WTC11 (cell line): ENCODE results near the gene OR6K3. TPM values are rescaled to one million over a fixed set of nuclear protein-coding genes. Genes with fewer than 3 reads are reported as not detected.

ENCODE experiments used
- ATAC-seq: fragments of 200-7000 bp; cut with Tn5 transposase; 2 replicates; pipeline ENCODE4 v1.10.0; 2021; ENCODE audit warnings: mild to moderate bottlenecking, moderate library complexity
- CTCF ChIA-PET: fragments of 300-600 bp; sonication (Branson Sonifier 250); formaldehyde crosslinking; loops from one replicate; lab custom pipeline; 2021; ENCODE audit warnings: antibody characterized with exemption; lab: Charles Lee
- POLR2A ChIA-PET: fragments of 350-600 bp; sonication (Branson Sonifier 250); formaldehyde crosslinking; loops from one replicate; lab custom pipeline; 2021; ENCODE audit warnings: antibody characterized with exemption; lab: Charles Lee
- DNase-seq: peaks from one replicate; pipeline ENCODE4 v3.0.0; 2021; ENCODE audit warnings: low spot score
- H3K27ac Mint-ChIP-seq: 2 replicates; pipeline ENCODE4 v1.8.0; 2021; ENCODE audit warnings: mixed read lengths
- H3K27me3 Mint-ChIP-seq: 2 replicates; pipeline ENCODE4 v1.8.0; 2021; ENCODE audit warnings: low read depth, mild to moderate bottlenecking, moderate library complexity, mixed read lengths
- H3K36me3 Mint-ChIP-seq: 2 replicates; pipeline ENCODE4 v1.8.0; 2021; ENCODE audit warnings: mixed read lengths
- H3K4me1 Mint-ChIP-seq: 2 replicates; pipeline ENCODE4 v1.8.0; 2022; ENCODE audit warnings: mixed read lengths
- H3K4me3 Mint-ChIP-seq: 2 replicates; pipeline ENCODE4 v1.8.0; 2021; ENCODE audit warnings: mild to moderate bottlenecking, moderate library complexity, mixed read lengths
- H3K9me3 Mint-ChIP-seq: 2 replicates; pipeline ENCODE4 v1.8.0; 2021; ENCODE audit warnings: mixed read lengths
- AFF4 ChIP-seq: sonication (generic); formaldehyde crosslinking; IDR thresholded peaks from 2 replicates; pipeline ENCODE4 v1.8.1; 2023; ENCODE audit warnings: mild to moderate bottlenecking, missing genetic modification reagents, borderline replicate concordance
- ATF6 ChIP-seq: sonication (generic); formaldehyde crosslinking; IDR thresholded peaks from 2 replicates; pipeline ENCODE4 v1.8.1; 2023; ENCODE audit warnings: mild to moderate bottlenecking, missing genetic modification reagents
- CTCF ChIP-seq: fragments of 200-600 bp; IDR thresholded peaks from 2 replicates; pipeline ENCODE4 v1.8.0; 2022; ENCODE audit warnings: antibody characterized with exemption
- E2F1 ChIP-seq: sonication (generic); formaldehyde crosslinking; IDR thresholded peaks from 2 replicates; pipeline ENCODE4 v1.8.0; 2022; ENCODE audit warnings: mild to moderate bottlenecking, missing genetic modification reagents
- ESRRA ChIP-seq: sonication (generic); formaldehyde crosslinking; IDR thresholded peaks from 2 replicates; pipeline ENCODE4 v1.8.1; 2022; ENCODE audit warnings: mild to moderate bottlenecking, missing genetic modification reagents, borderline replicate concordance
- HMGA2 ChIP-seq: fragments of 250-450 bp; sonication (Bioruptor Pico); IDR thresholded peaks from 2 replicates; pipeline ENCODE4 v1.4.0; 2021; ENCODE audit warnings: mild to moderate bottlenecking, moderate library complexity
- IRF1 ChIP-seq: sonication (generic); formaldehyde crosslinking; IDR thresholded peaks from 2 replicates; pipeline ENCODE4 v1.8.0; 2023; ENCODE audit warnings: missing genetic modification reagents
- JUN ChIP-seq: sonication (generic); formaldehyde crosslinking; IDR thresholded peaks from 2 replicates; pipeline ENCODE4 v1.8.0; 2023; ENCODE audit warnings: mild to moderate bottlenecking, missing genetic modification reagents
- MXD4 ChIP-seq: fragments of 250-450 bp; sonication (Bioruptor Pico); IDR thresholded peaks from 2 replicates; pipeline ENCODE4 v1.8.0; 2021; ENCODE audit warnings: mild to moderate bottlenecking, moderate library complexity, borderline replicate concordance
- MYBL2 ChIP-seq: sonication (generic); formaldehyde crosslinking; IDR thresholded peaks from 2 replicates; pipeline ENCODE4 v1.8.1; 2023; ENCODE audit warnings: mild to moderate bottlenecking, moderate library complexity, missing genetic modification reagents
- PRDM15 ChIP-seq: sonication (generic); formaldehyde crosslinking; IDR thresholded peaks from 2 replicates; pipeline ENCODE4 v1.8.0; 2022; ENCODE audit warnings: missing genetic modification reagents
- SMAD4 ChIP-seq: sonication (generic); formaldehyde crosslinking; IDR thresholded peaks from 2 replicates; pipeline ENCODE4 v1.8.0; 2022; ENCODE audit warnings: mild to moderate bottlenecking, missing genetic modification reagents
- ZNF219 ChIP-seq: sonication (generic); formaldehyde crosslinking; IDR thresholded peaks from 2 replicates; pipeline ENCODE4 v1.8.0; 2023; ENCODE audit warnings: missing genetic modification reagents, mild to moderate bottlenecking, borderline replicate concordance
- ZNF263 ChIP-seq: sonication (generic); formaldehyde crosslinking; IDR thresholded peaks from 2 replicates; pipeline ENCODE4 v1.8.1; 2022; ENCODE audit warnings: low read depth, mild to moderate bottlenecking, moderate library complexity, missing genetic modification reagents
- ZNF281 ChIP-seq: sonication (generic); formaldehyde crosslinking; IDR thresholded peaks from 2 replicates; pipeline ENCODE4 v1.8.0; 2023; ENCODE audit warnings: mild to moderate bottlenecking, missing genetic modification reagents
- ZNF416 ChIP-seq: fragments of 250-450 bp; sonication (Bioruptor Pico); IDR thresholded peaks from 2 replicates; pipeline ENCODE4 v1.9.0; 2021; ENCODE audit warnings: mild to moderate bottlenecking, inconsistent platforms
- total RNA-seq: library from RNA; stranded (reverse); gene quantifications from 3 replicates; pipeline ENCODE4 v1.2.3, GENCODE V29; 2021

The OR6K3 gene
- total RNA-seq, 1 experiment from 2014 or later = not detected

GRCh38 chr1:158711098-158711497, 9.4 kb downstream of the OR6K3 start (continued):
- TF ChIP-seq IRF1 (CRISPR knock-in tag) = no peak
- no peak for TF ChIP-seq JUN (CRISPR knock-in tag)
- no peak for TF ChIP-seq AFF4 (CRISPR knock-in tag)
- TF ChIP-seq, all 79 proteins: peak for 0

GRCh38 chr1:158706096-158706495, 14.4 kb downstream of the OR6K3 start:
- CTCF ChIA-PET = no interaction called here
- Mint-ChIP-seq H3K9me3 (no peaks in the 10 kb centered on the region), H3K27ac (no peak overlapping the region), H3K4me3 (no peak overlapping the region), H3K4me1 (0 out of 2 replicates have a peak, but pooled peaks cover 4% of the 10 kb centered on the region), H3K27me3 (no peaks in the 10 kb centered on the region), H3K36me3 (no peaks in the 10 kb centered on the region)
- ATAC-seq (peak; percentile 53; the same call in 1 of the 2 replicates), DNase-seq (no peak)
- no peak for TF ChIP-seq E2F1 (CRISPR knock-in tag)
- TF ChIP-seq ZNF219 (CRISPR knock-in tag) = no peak
- TF ChIP-seq MXD4 = no peak
- TF ChIP-seq CTCF = no peak
- no peak for TF ChIP-seq ATF6 (CRISPR knock-in tag)
- TF ChIP-seq ESRRA (CRISPR knock-in tag) = no peak
- no peak for TF ChIP-seq PRDM15 (CRISPR knock-in tag)
- no peak for TF ChIP-seq ZNF281
- no peak for TF ChIP-seq ZNF416 (CRISPR knock-in tag)
- TF ChIP-seq HMGA2 (CRISPR knock-in tag) = no peak
- TF ChIP-seq SMAD4 (CRISPR knock-in tag) = no peak
- no peak for TF ChIP-seq ZNF263 (CRISPR knock-in tag)
- no peak for TF ChIP-seq MYBL2
- POLR2A ChIA-PET = no interaction called here
